ENCODE results near the gene DOLPP1. TPM values are rescaled to one million over a fixed set of nuclear protein-coding genes. Genes with fewer than 3 reads are reported as not detected.

Gene DOLPP1
- total and polyA plus RNA-seq, 2 experiments from 2014 or later, result 11.6 to 12.8 TPM

DNA sequence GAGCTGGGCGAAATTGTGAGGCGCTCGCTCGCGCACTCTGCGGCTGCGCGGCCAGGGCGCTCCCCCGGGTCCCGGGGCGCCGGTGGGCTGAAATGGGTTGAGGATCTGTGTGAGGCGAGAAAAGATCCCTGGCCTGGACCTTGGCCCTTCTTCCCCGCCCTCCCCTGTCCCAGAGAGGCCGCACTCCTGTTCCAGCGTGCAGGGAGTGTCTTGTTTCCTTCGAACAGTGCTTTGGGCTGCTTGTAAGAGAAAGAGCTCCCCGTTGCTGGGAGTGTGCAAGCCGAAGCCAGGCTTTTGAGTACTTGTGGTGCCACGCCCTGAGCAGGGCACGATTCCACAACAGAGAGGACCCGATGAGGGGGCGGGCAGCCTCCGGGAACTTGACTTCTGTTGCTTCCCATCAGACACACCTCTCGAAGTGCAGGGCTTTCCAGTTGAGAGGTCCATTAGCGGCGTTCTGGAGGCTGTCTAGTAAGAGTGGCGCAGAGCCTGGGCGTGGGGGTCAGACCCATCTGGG is 535 bp downstream of the DOLPP1 start:
- 1 to 5% methylated on average over 29 to 30 of the region's 30 CpGs for WGBS, 2 experiments (ENCODE audit: low coverage in 1 of 2, low lambda C conversion rate in 2 of 2, missing lambda C conversion rate in 2 of 2)

DNA sequence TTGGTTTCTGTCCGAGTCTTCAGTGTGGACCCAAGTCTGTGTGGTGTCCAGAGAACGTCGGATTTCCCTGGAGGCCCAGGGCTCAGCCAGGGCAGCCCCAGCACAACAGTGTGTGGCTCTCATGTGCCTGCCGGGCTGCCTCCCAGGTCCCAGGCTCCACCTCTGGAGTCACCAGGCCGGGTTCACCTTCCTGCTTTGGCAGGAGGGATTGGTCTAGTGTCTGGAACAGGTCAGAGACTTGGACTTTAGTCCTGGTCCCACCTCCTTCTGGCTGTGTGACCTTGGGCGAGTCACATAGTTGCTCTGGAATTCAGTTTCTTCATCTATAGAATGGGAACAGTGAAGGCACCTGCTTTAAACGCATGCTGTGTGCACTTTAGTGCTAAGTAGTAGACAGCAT is 3.2 kb downstream of the DOLPP1 start:
- Histone ChIP-seq H3K79me2 (ENCODE audit: insufficient read depth) (peaks cover 14% of the 10 kb centered on the region), H3K27ac (no peak overlapping the region), H3K4me1 (ENCODE audit: insufficient read depth) (0 out of 2 replicates have a peak, but pooled peaks cover 12% of the 10 kb centered on the region), H3K9me3 (ENCODE audit: low read depth) (no peaks in the 10 kb centered on the region), H3K9ac (no peak overlapping the region), H2AFZ (no peak overlapping the region), H3K27me3 (replicated peaks; ENCODE audit: insufficient read depth) (no peaks in the 10 kb centered on the region), H3F3A (ENCODE audit: insufficient read depth) (no peaks in the 10 kb centered on the region), H4K20me1 (ENCODE audit: insufficient read depth) (no peaks in the 10 kb centered on the region), H3K36me3 (ENCODE audit: low read depth) (no peaks in the 10 kb centered on the region), H3K4me2 (ENCODE audit: unreplicated experiment) (no peak overlapping the region), H3K4me3 (no peak overlapping the region), H3K9me2 (ENCODE audit: insufficient read depth) (no peaks in the 10 kb centered on the region)
- 88 to 92% methylated on average over 7 of the region's 7 CpGs for WGBS, 2 experiments (ENCODE audit: low coverage in 1 of 2, low lambda C conversion rate in 2 of 2, missing lambda C conversion rate in 2 of 2)
- TF ChIP-seq EZH2phosphoT487 (IDR thresholded peaks at IDR 0.05; ENCODE audit: insufficient read depth, low read depth) (no peak), EZH2 (IDR thresholded peaks at IDR 0.05; ENCODE audit: insufficient read depth, poor library complexity, severe bottlenecking) (no peak)
- in situ Hi-C loops (cut with MboI), result no loop called here
- DNase-seq, result no peak

More for the DNA sequence above, 535 bp downstream of the DOLPP1 start:
- H3K36me3 ChIP-seq (ENCODE audit: low read depth), result no peaks in the 10 kb centered on the region
- DNase-seq, result peak; percentile 55
- peak overlapping the region; percentile 37 for H3K27ac ChIP-seq
- H3K9ac ChIP-seq, result peak overlapping the region; percentile 83
- H3K27me3 ChIP-seq (replicated peaks; ENCODE audit: insufficient read depth), result no peaks in the 10 kb centered on the region
- peak overlapping the region; percentile 84 for H2AFZ ChIP-seq
- no peaks in the 10 kb centered on the region for H3F3A ChIP-seq (ENCODE audit: insufficient read depth)
- no peaks in the 10 kb centered on the region for H3K9me3 ChIP-seq (ENCODE audit: low read depth)
- 0 out of 2 replicates have a peak, but pooled peaks cover 12% of the 10 kb centered on the region for H3K4me1 ChIP-seq (ENCODE audit: insufficient read depth)
- TF ChIP-seq EZH2phosphoT487 (IDR thresholded peaks at IDR 0.05; ENCODE audit: insufficient read depth, low read depth) (no peak), EZH2 (IDR thresholded peaks at IDR 0.05; ENCODE audit: insufficient read depth, poor library complexity, severe bottlenecking) (no peak)
- in situ Hi-C loops (cut with MboI), result no loop called here
- peak overlapping the region; percentile 98 for H3K4me2 ChIP-seq (ENCODE audit: unreplicated experiment)
- H3K79me2 ChIP-seq (ENCODE audit: insufficient read depth), result peaks cover 14% of the 10 kb centered on the region
- peak overlapping the region; percentile 83 for H3K4me3 ChIP-seq
- H3K9me2 ChIP-seq (ENCODE audit: insufficient read depth), result no peaks in the 10 kb centered on the region
- no peaks in the 10 kb centered on the region for H4K20me1 ChIP-seq (ENCODE audit: insufficient read depth)

DNA sequence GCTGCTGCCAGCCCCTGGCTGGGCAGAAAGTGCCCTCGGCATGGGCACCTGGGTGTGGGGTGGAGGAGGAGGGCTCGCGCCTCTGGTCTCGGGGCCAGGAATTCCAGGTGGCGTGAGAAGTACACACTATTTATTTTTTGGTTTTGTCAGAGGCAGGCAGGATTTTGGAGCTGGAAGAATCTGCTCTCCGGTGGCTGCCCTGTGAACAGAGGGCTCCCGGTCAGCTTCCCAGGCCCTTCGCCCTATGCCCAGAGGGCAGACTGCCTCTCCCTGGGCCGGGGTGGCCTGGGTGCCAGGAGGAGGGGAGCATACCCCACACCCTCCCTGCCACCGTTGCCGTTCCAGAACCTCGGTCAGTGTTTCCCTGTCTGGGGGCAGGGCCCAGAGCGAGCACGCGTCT is 8.3 kb downstream of the DOLPP1 start:
- H3K4me1 ChIP-seq (ENCODE audit: insufficient read depth), result no peaks in the 10 kb centered on the region
- H3K4me3 ChIP-seq, result no peak overlapping the region
- WGBS, 2 experiments (ENCODE audit: low coverage in 1 of 2, low lambda C conversion rate in 2 of 2, missing lambda C conversion rate in 2 of 2), result 96 to 99% methylated on average over 14 to 15 of the region's 15 CpGs
- H3K27me3 ChIP-seq (replicated peaks; ENCODE audit: insufficient read depth), result no peaks in the 10 kb centered on the region
- in situ Hi-C loops (cut with MboI), result no loop called here
- H3K9ac ChIP-seq, result no peak overlapping the region
- no peaks in the 10 kb centered on the region for H3F3A ChIP-seq (ENCODE audit: insufficient read depth)
- no peak for TF ChIP-seq EZH2 (IDR thresholded peaks at IDR 0.05; ENCODE audit: insufficient read depth, poor library complexity, severe bottlenecking)
- TF ChIP-seq EZH2phosphoT487 (IDR thresholded peaks at IDR 0.05; ENCODE audit: insufficient read depth, low read depth), result no peak
- H3K4me2 ChIP-seq (ENCODE audit: unreplicated experiment), result no peak overlapping the region
- no peaks in the 10 kb centered on the region for H3K79me2 ChIP-seq (ENCODE audit: insufficient read depth)
- H3K36me3 ChIP-seq (ENCODE audit: low read depth), result no peaks in the 10 kb centered on the region
- no peaks in the 10 kb centered on the region for H3K9me2 ChIP-seq (ENCODE audit: insufficient read depth)
- no peak overlapping the region for H3K27ac ChIP-seq
- DNase-seq, result no peak
- H3K9me3 ChIP-seq (ENCODE audit: low read depth), result no peaks in the 10 kb centered on the region
- no peak overlapping the region for H2AFZ ChIP-seq
- no peaks in the 10 kb centered on the region for H4K20me1 ChIP-seq (ENCODE audit: insufficient read depth)

DNA sequence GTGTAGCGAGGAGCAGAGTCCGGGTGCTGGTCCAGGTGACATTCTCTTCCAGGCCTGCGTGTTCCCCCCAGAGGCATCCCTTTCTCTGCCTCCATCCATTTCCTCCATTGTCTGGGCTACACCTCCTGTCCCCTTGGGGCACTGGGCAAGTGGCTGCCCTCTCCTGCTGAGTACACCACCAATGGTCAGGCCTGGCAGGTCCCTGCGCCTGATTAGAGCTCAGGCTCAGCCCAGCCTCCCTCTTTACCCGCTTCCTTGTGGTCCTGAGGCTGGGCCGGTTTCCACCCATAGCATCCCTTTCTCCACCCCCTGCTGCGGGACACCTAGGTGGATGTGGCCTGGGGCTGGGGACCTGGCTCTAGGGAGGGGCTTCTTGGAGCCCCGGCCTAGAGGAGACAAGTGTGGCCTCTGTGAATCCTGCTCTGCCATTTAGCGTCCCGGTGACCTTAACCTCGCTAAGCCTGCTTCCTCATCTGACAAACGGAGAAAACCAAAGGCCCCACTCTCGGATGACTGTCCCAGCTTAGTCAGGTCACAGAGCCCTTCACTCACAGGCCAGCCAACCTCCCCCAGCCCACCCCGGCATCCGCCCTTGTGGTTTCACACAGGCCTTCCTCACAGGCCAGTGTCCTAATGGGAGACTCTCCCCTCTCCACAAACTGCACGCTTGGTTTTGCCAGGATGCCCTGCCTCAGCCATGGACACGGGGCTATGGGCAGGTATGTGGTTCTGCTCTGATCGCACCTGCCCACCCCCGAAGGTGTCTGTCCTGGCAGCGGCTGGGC is 12.9 kb downstream of the DOLPP1 start:
- Histone ChIP-seq H3K4me1 (ENCODE audit: insufficient read depth) (no peaks in the 10 kb centered on the region), H3K9me3 (ENCODE audit: low read depth) (no peaks in the 10 kb centered on the region), H3K36me3 (ENCODE audit: low read depth) (no peaks in the 10 kb centered on the region), H2AFZ (no peak overlapping the region), H3K79me2 (ENCODE audit: insufficient read depth) (no peaks in the 10 kb centered on the region), H3K27me3 (replicated peaks; ENCODE audit: insufficient read depth) (no peaks in the 10 kb centered on the region), H3K27ac (no peak overlapping the region), H3K9ac (no peak overlapping the region), H4K20me1 (ENCODE audit: insufficient read depth) (no peaks in the 10 kb centered on the region), H3F3A (ENCODE audit: insufficient read depth) (no peaks in the 10 kb centered on the region), H3K4me3 (no peak overlapping the region), H3K9me2 (ENCODE audit: insufficient read depth) (no peaks in the 10 kb centered on the region), H3K4me2 (ENCODE audit: unreplicated experiment) (no peak overlapping the region)
- in situ Hi-C loops (cut with MboI), result no loop called here
- no peak for DNase-seq
- 84% methylated on average over 19 to 20 of the region's 20 CpGs for WGBS, 2 experiments (ENCODE audit: low coverage in 1 of 2, low lambda C conversion rate in 2 of 2, missing lambda C conversion rate in 2 of 2)
- TF ChIP-seq EZH2 (IDR thresholded peaks at IDR 0.05; ENCODE audit: insufficient read depth, poor library complexity, severe bottlenecking) (no peak), EZH2phosphoT487 (IDR thresholded peaks at IDR 0.05; ENCODE audit: insufficient read depth, low read depth) (no peak)

All from GM23248 (cell line).